Endodermal cell (in vitro differentiated cells): ENCODE data around the gene PPP1R16B. TPM values are rescaled to one million over a fixed set of nuclear protein-coding genes. Genes with fewer than 3 reads are reported as not detected.

ENCODE experiments used
- DNase-seq: peaks from one replicate; pipeline ENCODE4 v3.0.0-alpha.2; 2017
- H3K27ac ChIP-seq: 2 replicates; pipeline ENCODE4 v1.5.1; 2013; ENCODE audit warnings: mild to moderate bottlenecking, low read depth, low read length, moderate library complexity
- H3K27me3 ChIP-seq: 2 replicates; pipeline ENCODE4 v1.6.1; 2013; ENCODE audit warnings: mild to moderate bottlenecking, low read length, moderate library complexity; ENCODE audit not compliant: insufficient read depth, control insufficient read depth, poor library complexity, severe bottlenecking
- H3K36me3 ChIP-seq: 2 replicates; pipeline ENCODE4 v1.7.0; 2013; ENCODE audit warnings: mild to moderate bottlenecking, low read length, moderate library complexity; ENCODE audit not compliant: control insufficient read depth, insufficient read depth
- H3K4me1 ChIP-seq: one replicate; pipeline ENCODE4 v1.7.0; 2013; ENCODE audit warnings: low read length; ENCODE audit not compliant: control insufficient read depth, insufficient read depth
- H3K4me3 ChIP-seq: 2 replicates; pipeline ENCODE4 v1.5.1; 2013; ENCODE audit warnings: mild to moderate bottlenecking, low read length, moderate library complexity
- H3K9ac ChIP-seq: 2 replicates; pipeline ENCODE4 v1.6.1; 2013; ENCODE audit warnings: mild to moderate bottlenecking, low read length, moderate library complexity; ENCODE audit not compliant: poor library complexity, severe bottlenecking; ENCODE audit errors: extremely low read depth
- H3K9me3 ChIP-seq: 2 replicates; pipeline ENCODE4 v1.6.1; 2013; ENCODE audit warnings: mild to moderate bottlenecking, low read length, moderate library complexity; ENCODE audit not compliant: control insufficient read depth
- H3K27ac Mint-ChIP-seq: 2 replicates; pipeline ENCODE4 v1.8.0; 2020; ENCODE audit warnings: mixed read lengths
- H3K27me3 Mint-ChIP-seq: 2 replicates; pipeline ENCODE4 v1.8.0; 2021; ENCODE audit warnings: mild to moderate bottlenecking, mixed read lengths; ENCODE audit not compliant: insufficient read depth
- H3K36me3 Mint-ChIP-seq: 2 replicates; pipeline ENCODE4 v1.8.0; 2020; ENCODE audit warnings: low read depth, mixed read lengths
- H3K4me1 Mint-ChIP-seq: 2 replicates; pipeline ENCODE4 v1.8.0; 2020; ENCODE audit warnings: mixed read lengths
- H3K4me3 Mint-ChIP-seq: 2 replicates; pipeline ENCODE4 v1.8.0; 2020; ENCODE audit warnings: mild to moderate bottlenecking, moderate library complexity, mixed read lengths
- H3K9me3 Mint-ChIP-seq: 2 replicates; pipeline ENCODE4 v1.8.0; 2020; ENCODE audit warnings: mild to moderate bottlenecking, mixed read lengths
- WGBS, 2 experiments: methylation state at CpG; one replicate each; pipeline versions ENCODE4 v1.1.5 to v1.1.7; 2013; ENCODE audit warnings: missing lambda C conversion rate in 2 of 2, mixed read lengths in 1 of 2; ENCODE audit not compliant: insufficient coverage in 1 of 2, insufficient read length in 1 of 2; 5-methylcytosine and 5-hydroxymethylcytosine counted together
- total RNA-seq, 2 donors: library from RNA; stranded (reverse); fragmentation: NEBNext Ultra II Directional in 1 of 2; extraction: Animal tissue kit (Norgen Biotek cat#: 25700) in 1 of 2; gene quantifications; 2 replicates in 1 of 2; 3 replicates in 1 of 2; pipeline ENCODE4 v1.2.1, GENCODE V29; 2021
- TF ChIP-seq, protein P1 (sequence below): fragments of 200-600 bp; sonication (generic); conservative IDR thresholded peaks from 2 replicates; pipeline ENCODE4 v1.5.0; 2021; ENCODE audit warnings: antibody characterized with exemption, mild to moderate bottlenecking

The PPP1R16B gene
- total RNA-seq, 2 donors from 2014 or later = 6.7 to 15.3 TPM

GRCh38 chr20:38937000-38937399 lies 131.5 kb downstream of the PPP1R16B start:
- Histone ChIP-seq H3K36me3 (peaks cover 41% of the 10 kb centered on the region), H3K4me3 (no peak overlapping the region), H3K9ac (no peak overlapping the region), H3K9me3 (no peaks in the 10 kb centered on the region), H3K27ac (no peak overlapping the region), H3K4me1 (no peaks in the 10 kb centered on the region), H3K27me3 (no peaks in the 10 kb centered on the region)
- Mint-ChIP-seq H3K4me1 (peaks cover 7% of the 10 kb centered on the region), H3K9me3 (no peaks in the 10 kb centered on the region), H3K4me3 (no peak overlapping the region), H3K27ac (peak overlapping the region; percentile 69), H3K36me3 (peaks cover 27% of the 10 kb centered on the region), H3K27me3 (no peaks in the 10 kb centered on the region)
- 91 to 96% methylated on average over 5 of the region's 5 CpGs for WGBS, 2 experiments
- no peak for DNase-seq
- TF ChIP-seq, protein P1, sequence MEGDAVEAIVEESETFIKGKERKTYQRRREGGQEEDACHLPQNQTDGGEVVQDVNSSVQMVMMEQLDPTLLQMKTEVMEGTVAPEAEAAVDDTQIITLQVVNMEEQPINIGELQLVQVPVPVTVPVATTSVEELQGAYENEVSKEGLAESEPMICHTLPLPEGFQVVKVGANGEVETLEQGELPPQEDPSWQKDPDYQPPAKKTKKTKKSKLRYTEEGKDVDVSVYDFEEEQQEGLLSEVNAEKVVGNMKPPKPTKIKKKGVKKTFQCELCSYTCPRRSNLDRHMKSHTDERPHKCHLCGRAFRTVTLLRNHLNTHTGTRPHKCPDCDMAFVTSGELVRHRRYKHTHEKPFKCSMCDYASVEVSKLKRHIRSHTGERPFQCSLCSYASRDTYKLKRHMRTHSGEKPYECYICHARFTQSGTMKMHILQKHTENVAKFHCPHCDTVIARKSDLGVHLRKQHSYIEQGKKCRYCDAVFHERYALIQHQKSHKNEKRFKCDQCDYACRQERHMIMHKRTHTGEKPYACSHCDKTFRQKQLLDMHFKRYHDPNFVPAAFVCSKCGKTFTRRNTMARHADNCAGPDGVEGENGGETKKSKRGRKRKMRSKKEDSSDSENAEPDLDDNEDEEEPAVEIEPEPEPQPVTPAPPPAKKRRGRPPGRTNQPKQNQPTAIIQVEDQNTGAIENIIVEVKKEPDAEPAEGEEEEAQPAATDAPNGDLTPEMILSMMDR = no peak

DNA sequence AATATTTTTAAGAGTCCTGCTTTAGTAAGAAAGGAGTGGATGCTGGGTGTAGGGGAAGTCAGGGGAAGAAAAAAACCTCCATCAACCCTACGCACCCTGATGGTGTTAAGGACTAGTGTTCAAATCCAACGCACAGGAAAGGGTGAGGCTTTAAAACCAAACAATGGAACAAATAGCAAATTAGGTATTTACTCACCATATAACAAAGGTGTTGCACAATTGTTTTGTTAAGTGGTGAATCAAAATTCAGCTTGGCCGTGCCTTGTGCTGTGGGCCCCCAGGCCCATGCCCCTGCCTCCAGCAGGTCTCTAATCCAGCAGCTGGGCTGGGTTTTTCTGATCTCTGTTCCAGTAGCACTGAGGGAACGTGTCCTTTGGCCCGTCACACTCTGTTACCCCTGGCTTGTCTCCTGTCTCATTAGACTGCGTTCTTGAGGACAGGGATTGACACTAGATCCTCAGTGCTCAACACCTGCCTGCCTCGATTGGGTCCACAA lies 132.5 kb downstream of the PPP1R16B start:
- Histone ChIP-seq H3K4me1 (no peaks in the 10 kb centered on the region), H3K36me3 (peaks cover 52% of the 10 kb centered on the region), H3K9me3 (no peaks in the 10 kb centered on the region), H3K27me3 (no peaks in the 10 kb centered on the region), H3K27ac (no peak overlapping the region), H3K9ac (no peak overlapping the region), H3K4me3 (no peak overlapping the region)
- Mint-ChIP-seq H3K4me3 (no peak overlapping the region), H3K9me3 (no peaks in the 10 kb centered on the region), H3K36me3 (peaks cover 38% of the 10 kb centered on the region), H3K27me3 (no peaks in the 10 kb centered on the region), H3K27ac (no peak overlapping the region), H3K4me1 (peaks cover 3% of the 10 kb centered on the region)
- TF ChIP-seq, protein P1 = no peak
- WGBS, 2 experiments = 95% methylated on average over 5 to 6 of the region's 7 CpGs
- no peak for DNase-seq

DNA sequence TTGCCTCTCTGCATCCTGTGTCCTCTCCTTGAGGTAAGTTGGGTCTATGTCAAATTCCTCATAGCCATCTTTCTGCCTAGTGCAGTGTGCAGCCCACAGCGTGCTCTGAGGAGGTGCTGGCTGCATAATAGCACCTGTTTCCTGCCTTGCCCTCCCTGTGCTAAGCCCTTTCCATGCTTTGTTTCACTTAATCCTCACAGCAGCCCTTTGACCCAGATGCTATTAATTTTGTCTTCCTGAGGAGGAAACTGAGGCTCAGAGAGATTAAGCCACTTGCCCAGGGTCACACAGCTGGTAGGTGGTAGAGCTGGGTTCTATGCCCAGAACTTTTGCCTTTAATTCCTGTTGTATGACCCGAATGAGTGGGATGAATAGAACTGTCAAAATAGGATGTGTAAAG lies 134.2 kb downstream of the PPP1R16B start:
- 88 to 90% methylated on average over 2 of the region's 2 CpGs for WGBS, 2 experiments
- H3K4me1 ChIP-seq = no peaks in the 10 kb centered on the region
- Mint-ChIP-seq H3K9me3 (no peaks in the 10 kb centered on the region), H3K4me1 (peaks cover 3% of the 10 kb centered on the region), H3K27me3 (no peaks in the 10 kb centered on the region), H3K36me3 (peaks cover 40% of the 10 kb centered on the region), H3K27ac (peak overlapping the region; percentile 77), H3K4me3 (no peak overlapping the region)
- H3K9ac ChIP-seq = no peak overlapping the region
- DNase-seq = peak; percentile 20
- H3K36me3 ChIP-seq = peaks cover 61% of the 10 kb centered on the region
- TF ChIP-seq, protein P1 = no peak
- no peaks in the 10 kb centered on the region for H3K27me3 ChIP-seq
- H3K9me3 ChIP-seq = no peaks in the 10 kb centered on the region
- no peak overlapping the region for H3K4me3 ChIP-seq
- H3K27ac ChIP-seq = no peak overlapping the region
